Adipose tissue (tissue), 3 donors: ENCODE results near the gene PGP. TPM values are rescaled to one million over a fixed set of nuclear protein-coding genes. Genes with fewer than 3 reads are reported as not detected.

Source experiments
- H3K27ac ChIP-seq: one replicate; pipeline ENCODE4 v1.5.1; 2013; ENCODE audit warnings: low read depth, low read length
- WGBS, 3 donors: extraction: QIAGEN DNeasy Blood & Tissue Kit; methylation state at CpG; one replicate each; pipeline ENCODE4 v1.1.7; 2013; 5-methylcytosine and 5-hydroxymethylcytosine counted together
- polyA plus RNA-seq, 3 donors: library from polyadenylated mRNA; stranded (reverse); fragments of 200-250 nt; gene quantifications; one replicate each; pipeline ENCODE4 v1.2.3, GENCODE V29; 2013
- donor health status: healthy with polysubstance abuse.
- donor health status: Bipolar disorder and iron deficiency.
- donor health status: healthy.

The PGP gene
- polyA plus RNA-seq, 3 donors: 3.8 to 12.6 (median 10.7) TPM

GRCh38 chr16:2238838-2239675, 24.4 kb upstream of the PGP start:
- H3K27ac ChIP-seq: no peak overlapping the region
- 68 to 78% (median 78%) methylated on average over 15 of the region's 15 CpGs for WGBS, 3 donors

DNA sequence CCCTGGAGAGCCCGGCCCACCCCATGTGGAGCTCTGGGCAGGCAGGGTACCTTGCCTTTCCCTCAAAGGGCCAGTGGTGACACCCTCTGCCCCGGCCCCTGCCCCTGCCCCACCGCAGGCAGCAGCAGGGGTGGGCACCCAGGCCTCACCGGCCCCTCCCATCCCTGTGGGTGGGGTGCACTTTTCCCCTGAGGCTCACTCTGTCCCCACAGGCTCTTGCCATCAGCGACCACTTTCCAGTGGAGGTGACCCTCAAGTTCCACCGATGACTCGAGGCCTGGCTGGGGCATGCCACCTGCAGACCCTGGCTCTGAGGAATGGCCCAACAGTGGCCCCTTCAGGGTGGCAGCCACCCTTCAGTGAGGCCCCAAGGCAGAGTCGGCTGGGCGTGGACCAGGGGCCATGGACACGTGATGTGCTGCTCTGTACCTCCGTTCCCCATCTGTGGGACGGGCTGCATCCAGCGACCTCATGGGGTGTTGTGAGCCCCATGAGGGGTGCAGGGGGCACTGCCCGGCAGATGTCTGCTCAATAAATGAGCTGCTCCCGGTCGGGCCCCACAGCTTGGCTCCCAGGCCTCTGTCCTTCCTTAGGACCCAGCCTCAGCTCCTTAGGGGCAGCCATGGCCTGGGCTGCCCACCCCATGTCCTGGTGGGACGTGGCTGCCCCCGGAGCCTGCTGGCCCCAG, 23.7 kb upstream of the PGP start:
- WGBS, 3 donors: 53 to 73% (median 64%) methylated on average over 15 to 18 of the region's 18 CpGs
- no peak overlapping the region for H3K27ac ChIP-seq

- H3K27ac ChIP-seq: no peak overlapping the region
- WGBS, 3 donors: 13 to 28% (median 26%) methylated on average over 63 to 65 of the region's 65 CpGs
These were observed 23.0 kb upstream of the PGP start for GRCh38 chr16:2237493-2238149.

DNA sequence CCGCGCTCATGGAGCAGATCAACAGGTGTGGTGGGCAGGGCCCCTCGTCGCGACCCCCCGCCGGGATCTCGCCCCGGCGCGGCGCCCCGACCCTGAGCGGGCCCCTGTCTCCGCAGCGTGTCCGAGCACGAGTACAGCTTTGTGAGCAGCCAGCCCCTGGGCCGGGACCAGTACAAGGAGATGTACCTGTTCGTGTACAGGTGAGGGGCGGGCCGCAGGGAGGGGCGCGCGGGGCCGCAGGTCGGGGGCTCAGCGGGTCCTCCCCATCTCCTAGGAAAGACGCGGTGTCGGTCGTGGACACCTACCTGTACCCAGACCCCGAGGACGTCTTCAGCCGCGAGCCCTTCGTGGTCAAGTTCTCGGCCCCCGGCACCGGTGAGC, 22.5 kb upstream of the PGP start:
- 4 to 7% (median 5%) methylated on average over 36 to 40 of the region's 40 CpGs for WGBS, 3 donors
- H3K27ac ChIP-seq: no peak overlapping the region

DNA sequence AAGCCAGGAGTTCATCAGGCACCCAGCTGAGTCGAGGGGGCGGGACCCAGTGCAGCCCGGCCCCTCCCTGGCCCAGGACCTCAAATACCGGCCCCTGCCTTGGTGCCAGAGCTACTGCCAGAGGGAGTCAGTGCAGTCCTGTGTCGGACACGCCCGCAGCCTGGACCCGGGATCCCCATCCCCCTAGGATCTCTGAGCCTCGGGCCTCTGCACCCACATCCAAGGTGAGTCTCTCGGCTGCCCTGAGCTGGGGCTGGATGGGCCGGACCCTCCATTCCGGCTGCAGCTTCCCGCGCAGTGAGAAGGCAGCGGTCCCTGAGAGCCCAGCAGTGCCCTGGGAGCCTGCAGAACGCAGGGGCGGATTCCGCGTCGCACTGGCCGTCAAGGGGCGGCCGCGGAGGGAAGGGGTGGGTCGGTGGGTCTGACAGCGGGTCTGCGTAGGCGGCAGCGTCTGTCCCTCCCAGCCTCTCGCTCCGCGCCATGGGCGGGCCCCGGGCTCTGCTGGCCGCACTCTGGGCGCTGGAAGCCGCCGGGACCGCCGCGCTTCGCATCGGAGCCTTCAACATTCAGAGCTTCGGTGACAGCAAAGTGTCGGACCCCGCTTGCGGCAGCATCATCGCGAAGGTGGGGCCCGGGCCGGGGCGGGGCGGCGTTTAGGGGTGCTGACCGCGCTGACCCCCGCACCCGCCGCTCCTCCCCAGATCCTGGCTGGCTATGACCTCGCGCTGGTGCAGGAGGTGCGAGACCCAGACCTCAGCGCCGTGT, 21.9 kb upstream of the PGP start, which contains the start of gene DNASE1L2:
DNASE1L2 (plus strand) TSS at position 108 of the 765 bp plus-strand sequence; CDS start at position 481, 373 bp downstream.
- no peak within 1 kb of the TSS for H3K27ac ChIP-seq
- WGBS, 3 donors: 6 to 7% (median 7%) methylated on average over 56 to 64 of the region's 64 CpGs

- WGBS, 3 donors: 81 to 84% (median 81%) methylated on average over 18 to 19 of the region's 19 CpGs
- H3K27ac ChIP-seq: no peak overlapping the region
These were observed 21.2 kb upstream of the PGP start for GRCh38 chr16:2235695-2236336.

DNA sequence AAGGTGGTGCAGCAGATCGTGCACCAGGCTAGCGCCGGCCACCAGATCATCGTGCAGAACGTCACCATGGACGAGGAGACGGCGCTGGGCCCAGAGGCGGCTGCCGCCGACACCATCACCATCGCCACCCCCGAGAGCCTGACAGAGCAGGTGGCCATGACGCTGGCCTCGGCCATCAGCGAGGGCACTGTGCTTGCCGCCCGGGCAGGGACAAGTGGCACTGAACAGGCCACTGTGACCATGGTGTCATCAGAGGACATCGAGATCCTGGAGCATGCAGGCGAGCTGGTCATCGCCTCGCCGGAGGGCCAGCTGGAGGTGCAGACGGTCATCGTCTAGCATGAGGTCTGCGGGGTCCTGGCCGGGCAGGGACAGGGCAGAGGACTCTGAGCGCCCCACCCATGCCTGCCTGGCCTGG, 20.6 kb upstream of the PGP start:
- H3K27ac ChIP-seq: no peak overlapping the region
- WGBS, 3 donors: 94 to 96% (median 95%) methylated on average over 17 to 28 of the region's 28 CpGs

- H3K27ac ChIP-seq: no peak overlapping the region
- 89 to 95% (median 93%) methylated on average over 16 to 18 of the region's 18 CpGs for WGBS, 3 donors
These were observed 20.2 kb upstream of the PGP start for GRCh38 chr16:2234813-2235170.

- H3K27ac ChIP-seq: no peak overlapping the region
- 92 to 96% (median 95%) methylated on average over 49 to 51 of the region's 51 CpGs for WGBS, 3 donors
These were observed 19.5 kb upstream of the PGP start for GRCh38 chr16:2233872-2234812.

GRCh38 chr16:2233046-2233775, 18.6 kb upstream of the PGP start:
- H3K27ac ChIP-seq: no peak overlapping the region
- 92 to 94% (median 94%) methylated on average over 24 to 28 of the region's 28 CpGs for WGBS, 3 donors

DNA sequence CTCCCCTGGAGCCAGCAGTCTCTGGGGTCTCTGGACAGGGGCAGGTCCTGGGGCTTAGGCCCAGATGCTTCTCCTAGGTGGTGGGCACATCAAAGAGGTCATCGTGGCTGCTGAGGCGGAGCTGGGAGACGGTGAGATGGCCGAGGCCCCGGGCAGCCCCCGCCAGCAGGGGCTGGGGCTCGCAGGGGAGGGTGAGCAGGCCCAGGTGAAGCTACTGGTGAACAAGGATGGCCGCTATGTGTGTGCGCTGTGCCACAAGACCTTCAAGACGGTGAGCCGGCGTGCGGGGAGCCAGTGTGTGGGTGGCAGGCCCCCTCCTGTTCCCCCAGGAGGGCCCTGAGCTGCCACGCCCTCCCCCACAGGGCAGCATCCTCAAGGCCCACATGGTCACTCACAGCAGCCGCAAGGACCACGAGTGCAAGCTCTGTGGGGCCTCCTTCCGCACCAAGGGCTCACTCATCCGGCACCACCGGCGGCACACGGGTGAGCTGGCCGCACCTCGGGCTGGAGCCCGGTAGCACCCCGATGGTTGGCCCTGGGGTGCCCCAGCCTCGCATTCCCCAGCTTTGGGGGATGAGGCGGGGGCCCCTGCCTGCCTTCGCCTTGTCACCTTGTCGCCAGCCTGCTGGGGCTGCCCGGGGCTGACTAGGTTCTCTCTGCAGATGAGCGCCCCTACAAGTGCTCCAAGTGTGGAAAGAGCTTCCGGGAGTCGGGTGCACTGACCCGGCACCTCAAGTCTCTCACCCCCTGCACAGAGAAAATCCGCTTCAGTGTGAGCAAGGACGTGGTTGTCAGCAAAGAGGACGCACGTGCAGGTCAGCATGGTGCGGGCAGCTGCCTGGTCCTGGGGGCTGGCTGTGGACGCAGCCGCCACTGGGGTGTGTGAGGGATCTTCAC, 17.7 kb upstream of the PGP start:
- H3K27ac ChIP-seq: no peak overlapping the region
- 91 to 92% (median 92%) methylated on average over 41 of the region's 41 CpGs for WGBS, 3 donors

DNA sequence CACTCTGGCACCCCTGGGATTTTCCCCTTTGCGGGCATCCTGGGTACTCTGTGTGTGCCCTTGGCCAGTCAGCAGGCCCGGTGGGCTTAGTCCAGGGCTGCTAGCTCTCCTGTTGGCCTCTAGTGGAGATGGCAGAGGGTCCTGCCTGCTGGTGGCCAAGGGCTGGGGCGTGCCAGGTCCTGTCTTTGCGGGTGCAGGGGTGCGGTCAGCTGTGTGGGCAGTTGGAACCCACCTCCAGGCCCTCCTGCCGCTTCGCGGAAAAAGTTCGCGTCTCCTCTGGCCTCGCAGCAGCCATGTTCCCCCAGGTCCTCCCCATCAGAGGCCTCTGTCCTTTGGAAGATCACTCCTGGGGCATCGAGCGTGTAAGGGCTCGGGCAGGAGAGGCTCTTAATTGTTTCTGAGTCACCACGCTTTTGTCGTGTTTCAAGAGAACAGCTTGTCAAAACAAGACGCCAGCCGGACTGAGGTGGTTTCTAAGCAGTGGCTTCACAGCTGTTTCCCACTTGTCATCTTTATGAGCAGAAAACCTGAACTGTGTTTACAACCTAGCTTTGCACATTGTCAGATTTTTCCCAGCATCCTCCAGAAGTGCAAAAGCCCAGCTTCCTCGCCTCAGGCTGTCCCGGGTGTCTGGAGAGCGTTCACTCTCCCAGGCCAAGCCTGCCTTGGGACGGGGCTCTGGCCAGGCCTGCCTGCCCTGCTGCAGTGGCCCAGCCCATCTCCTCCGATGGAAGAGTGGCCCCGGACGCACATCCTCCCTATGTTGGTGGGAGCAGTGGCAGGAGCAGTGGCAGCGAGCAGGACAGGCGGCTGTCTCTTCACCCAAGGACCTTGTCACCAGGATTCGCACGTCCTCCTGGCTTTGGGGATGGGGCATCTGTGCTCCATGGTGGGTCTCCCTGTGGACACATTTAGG, 16.6 kb upstream of the PGP start:
- H3K27ac ChIP-seq: no peak overlapping the region
- WGBS, 3 donors: 87 to 91% (median 90%) methylated on average over 29 of the region's 29 CpGs

GRCh38 chr16:2230376-2230775, 15.7 kb upstream of the PGP start:
- 57 to 87% (median 77%) methylated on average over 13 of the region's 13 CpGs for WGBS, 3 donors
- no peak overlapping the region for H3K27ac ChIP-seq

DNA sequence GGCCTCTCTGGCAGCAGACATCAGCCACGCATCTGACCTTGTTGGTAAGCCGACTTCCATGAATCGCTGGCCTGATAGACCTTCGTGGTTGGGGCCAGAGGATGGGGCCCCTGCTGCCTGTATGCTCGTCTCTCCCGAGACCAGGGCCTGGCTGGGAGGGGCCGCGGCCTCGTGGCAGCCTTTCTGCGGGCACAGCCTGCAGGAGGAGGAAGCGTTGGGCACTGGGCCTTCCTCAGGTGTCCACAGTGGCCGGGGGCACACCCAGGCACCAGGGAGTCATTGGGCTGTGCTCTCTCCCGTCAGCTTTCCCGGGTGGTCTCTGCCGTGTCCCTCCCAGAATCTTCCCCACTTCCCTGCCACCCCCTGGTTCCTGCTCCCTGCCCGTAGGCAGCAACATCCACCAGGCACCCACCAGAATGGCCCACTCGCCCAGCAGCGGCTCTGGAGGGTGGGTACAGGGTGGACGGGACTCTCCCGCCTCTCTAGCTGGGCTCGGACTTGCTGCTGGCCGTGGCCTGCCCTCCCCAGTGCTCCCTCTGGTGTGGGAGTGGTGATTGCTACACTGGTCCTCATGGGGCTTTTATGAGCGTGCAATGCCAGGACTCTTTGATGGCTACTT, 15.1 kb upstream of the PGP start:
- no peak overlapping the region for H3K27ac ChIP-seq
- 83 to 88% (median 84%) methylated on average over 22 to 23 of the region's 23 CpGs for WGBS, 3 donors
